ENCODE data around the gene ATP6V0C.

Gene ATP6V0C

GRCh38 chr16:2512735-2513404 lies 882 bp upstream of the ATP6V0C start:
- DNase-seq: no peak

- peak; percentile 26 for DNase-seq
Observed at GRCh38 chr16:2514333-2515179, 804 bp downstream of the ATP6V0C start.

GRCh38 chr16:2515180-2515851 lies 1.6 kb downstream of the ATP6V0C start:
- peak; percentile 57 for DNase-seq

- DNase-seq: peak; percentile 89
Observed at GRCh38 chr16:2516391-2517240, 2.9 kb downstream of the ATP6V0C start.

GRCh38 chr16:2517954-2518605 lies 4.3 kb downstream of the ATP6V0C start:
- peak; percentile 21 for DNase-seq

- no peak for DNase-seq
Observed at GRCh38 chr16:2518823-2519710, 5.3 kb downstream of the ATP6V0C start.

- DNase-seq: no peak
Observed at GRCh38 chr16:2519711-2520080, 5.9 kb downstream of the ATP6V0C start.

GRCh38 chr16:2520097-2520783 lies 6.5 kb downstream of the ATP6V0C start, which contains the start of gene AMDHD2:
Gene AMDHD2 (plus strand): TSS chr16:2520371. CDS start chr16:2520459, 88 bp downstream.
- DNase-seq: peak; percentile 93

GRCh38 chr16:2520784-2521531 lies 7.2 kb downstream of the ATP6V0C start:
- DNase-seq: peak; percentile 38

- no peak for DNase-seq
Observed at GRCh38 chr16:2523801-2524231, 10.1 kb downstream of the ATP6V0C start.

- no peak for DNase-seq
Observed at GRCh38 chr16:2524339-2524938, 10.7 kb downstream of the ATP6V0C start.

- no peak for DNase-seq
Observed at GRCh38 chr16:2526135-2526534, 12.4 kb downstream of the ATP6V0C start.

- no peak for DNase-seq
Observed at GRCh38 chr16:2527071-2527783, 13.5 kb downstream of the ATP6V0C start.

GRCh38 chr16:2527784-2528100 lies 14.0 kb downstream of the ATP6V0C start:
- DNase-seq: no peak

GRCh38 chr16:2528161-2529060 lies 14.7 kb downstream of the ATP6V0C start:
- DNase-seq: no peak

- no peak for DNase-seq
Observed at GRCh38 chr16:2529061-2529931, 15.5 kb downstream of the ATP6V0C start.
